GM12874 (cell line): ENCODE results near the gene FHAD1.

Source experiments
- CTCF ChIP-seq: IDR thresholded peaks from 2 replicates; pipeline ENCODE4 v1.5.1; 2011; ENCODE audit warnings: low read depth, mild to moderate bottlenecking, control low read depth, low read length, moderate library complexity; ENCODE audit not compliant: insufficient read depth

Gene FHAD1

GRCh38 chr1:15261155-15262002 is 14.4 kb downstream of the FHAD1 start:
- no peak for TF ChIP-seq CTCF

GRCh38 chr1:15262003-15262377 is 15.0 kb downstream of the FHAD1 start:
- TF ChIP-seq CTCF: no peak

- TF ChIP-seq CTCF: no peak
These were observed 15.7 kb downstream of the FHAD1 start for GRCh38 chr1:15262706-15263105.

- TF ChIP-seq CTCF: no peak
These were observed 17.7 kb downstream of the FHAD1 start for GRCh38 chr1:15264769-15265168.

GRCh38 chr1:15271196-15271595 is 24.2 kb downstream of the FHAD1 start:
- no peak for TF ChIP-seq CTCF

GRCh38 chr1:15272009-15272781 is 25.2 kb downstream of the FHAD1 start:
- TF ChIP-seq CTCF: peak; percentile 68

GRCh38 chr1:15272782-15273127 is 25.7 kb downstream of the FHAD1 start:
- no peak for TF ChIP-seq CTCF
